K562 (cell line): ENCODE data around the gene CTNNA3. TPM values are rescaled to one million over a fixed set of nuclear protein-coding genes. Genes with fewer than 3 reads are reported as not detected.

Experiments
- ATAC-seq: fragments of 200-7000 bp; cut with Tn5 transposase; 3 replicates; pipeline ENCODE4 v1.9.1; 2020; ENCODE audit warnings: moderate library complexity
- BruUV-seq: library from RNA; stranded (reverse); fragments of 400-500 nt; replicated peaks from 2 replicates; lab custom pipeline; 2021; lab: Mats Ljungman, UMichigan
- CTCF ChIA-PET: fragments of 300-600 bp; formaldehyde crosslinking; extraction: SDS; loops from one replicate; lab custom pipeline; 2021; ENCODE audit warnings: low intra/inter-chr PET ratio; lab: Yijun Ruan, JAX
- POLR2A ChIA-PET: fragments of 300-600, 350-650 bp; sonication (Branson Sonifier 250); formaldehyde crosslinking; extraction: SDS; loops from one replicate; lab custom pipeline; 2021; ENCODE audit warnings: antibody characterized with exemption, inconsistent platforms; lab: Yijun Ruan, JAX
- DNase-seq, 4 experiments: peaks; one replicate each; pipeline versions ENCODE4 v3.0.0 to v3.0.0-alpha.2; 2011 to 2018; ENCODE audit warnings: low spot score in 3 of 4, mixed read lengths in 3 of 4; ENCODE audit errors: extremely low read depth in 1 of 4
- FAIRE-seq: peaks from 2 replicates; lab custom pipeline; 2011; peaks lifted over from hg19 to GRCh38; lab: Jason Lieb, UNC
- H2AFZ ChIP-seq: 2 replicates; pipeline ENCODE4 v1.6.0; 2011; ENCODE audit warnings: low read depth, low read length, control low read depth, inconsistent platforms
- H3K27ac ChIP-seq: fragments of 200-600 bp; 3 replicates; pipeline ENCODE4 v1.8.0; 2011; ENCODE audit warnings: low read depth, mild to moderate bottlenecking, control low read depth, inconsistent platforms, low read length, moderate library complexity, mixed read lengths; ENCODE audit errors: extremely low read depth
- H3K27me3 ChIP-seq, 2 experiments: fragments of 300-600 bp in 1 of 2; 2 replicates in 1 of 2; 3 replicates in 1 of 2; pipeline versions ENCODE4 v1.6.0 to v1.8.0; 2011; ENCODE audit warnings: inconsistent platforms in 2 of 2, low read length in 2 of 2, mild to moderate bottlenecking in 1 of 2, mixed read lengths in 1 of 2, moderate library complexity in 1 of 2; ENCODE audit not compliant: control insufficient read depth in 2 of 2, insufficient read depth in 2 of 2
- H3K36me3 ChIP-seq: fragments of 300-600 bp; 3 replicates; pipeline ENCODE4 v1.8.0; 2011; ENCODE audit warnings: mild to moderate bottlenecking, low read length, inconsistent platforms; ENCODE audit not compliant: control insufficient read depth, insufficient read depth
- H3K4me1 ChIP-seq, 2 experiments: fragments of 200-600 bp in 1 of 2; replicated peaks in 1 of 2; 2 replicates in 1 of 2; 3 replicates in 1 of 2; pipeline versions ENCODE4 v1.5.1 to v1.8.0; 2011; ENCODE audit warnings: inconsistent platforms in 2 of 2, low read length in 2 of 2, mild to moderate bottlenecking in 1 of 2, mixed read lengths in 1 of 2, moderate library complexity in 1 of 2; ENCODE audit not compliant: control insufficient read depth in 2 of 2, insufficient read depth in 2 of 2
- H3K4me2 ChIP-seq: 2 replicates; pipeline ENCODE4 v1.6.1; 2011; ENCODE audit warnings: low read length, control low read depth, inconsistent platforms, mixed read lengths; ENCODE audit not compliant: insufficient read depth
- H3K4me3 ChIP-seq: fragments of 200-600 bp; sonication (generic), shearing (Covaris generic); 2 replicates; pipeline ENCODE4 v1.5.1; 2016; ENCODE audit warnings: control low read depth, inconsistent platforms
- H3K79me2 ChIP-seq: fragments of 200-600 bp; 3 replicates; pipeline ENCODE4 v1.8.0; 2011; ENCODE audit warnings: low read length, inconsistent platforms; ENCODE audit not compliant: control insufficient read depth, insufficient read depth
- H3K9ac ChIP-seq, 2 experiments: 2 replicates each; pipeline versions ENCODE4 v1.6.0 to v1.6.1; 2011; ENCODE audit warnings: low read depth in 2 of 2, low read length in 2 of 2, control low read depth in 1 of 2, inconsistent platforms in 1 of 2, mild to moderate bottlenecking in 1 of 2, mixed read lengths in 1 of 2; ENCODE audit not compliant: insufficient read depth in 1 of 2
- H3K9me1 ChIP-seq: one replicate; pipeline ENCODE4 v1.6.0; 2011; ENCODE audit warnings: inconsistent platforms, mild to moderate bottlenecking, low read length, moderate library complexity; ENCODE audit not compliant: control insufficient read depth, insufficient read depth
- H3K9me3 ChIP-seq: replicated peaks from 2 replicates; pipeline ENCODE4 v1.5.1; 2011; ENCODE audit warnings: low read depth, low read length, inconsistent platforms; ENCODE audit not compliant: control insufficient read depth, insufficient read depth
- H4K20me1 ChIP-seq: replicated peaks from 2 replicates; pipeline ENCODE4 v1.6.1; 2011; ENCODE audit warnings: low read length, inconsistent platforms, mixed read lengths; ENCODE audit not compliant: control insufficient read depth, insufficient read depth
- ASH1L ChIP-seq: fragments of 450-650 bp; IDR thresholded peaks from 2 replicates; pipeline ENCODE4 v1.6.1; 2018; ENCODE audit warnings: borderline replicate concordance, mild to moderate bottlenecking, low read depth; ENCODE audit not compliant: partially characterized antibody
- CBX2 ChIP-seq: fragments of 200-600 bp; sonication (generic); IDR thresholded peaks from one replicate; pipeline ENCODE4 v1.6.1; 2012; ENCODE audit warnings: mild to moderate bottlenecking, low read length, inconsistent platforms; ENCODE audit not compliant: insufficient read depth, poor library complexity, severe bottlenecking
- CEBPB ChIP-seq: fragments of 450-650 bp; IDR thresholded peaks from 2 replicates; pipeline ENCODE4 v1.6.1; 2016; ENCODE audit warnings: missing genetic modification characterization, missing compliant biosample characterization
- CREM ChIP-seq: IDR thresholded peaks from 2 replicates; pipeline ENCODE4 v1.6.1; 2014; ENCODE audit warnings: antibody characterized with exemption, low read depth
- RAD21 ChIP-seq, 2 experiments: fragments of 250-450 bp in 1 of 2; fragments of 450-650 bp in 1 of 2; sonication (Bioruptor Pico) in 1 of 2; formaldehyde crosslinking in 1 of 2; IDR thresholded peaks in 1 of 2; conservative IDR thresholded peaks in 1 of 2; 2 replicates each; pipeline versions ENCODE4 v1.4.0 to v1.8.0; 2020 to 2022; ENCODE audit warnings: mild to moderate bottlenecking in 2 of 2, moderate library complexity in 1 of 2
- RBM22 ChIP-seq: fragments of 200-400 bp; formaldehyde crosslinking; IDR thresholded peaks from 2 replicates; pipeline ENCODE4 v1.6.1; 2018; ENCODE audit warnings: low read length, low read depth; ENCODE audit not compliant: poor library complexity, severe bottlenecking
- SIN3B ChIP-seq: fragments of 450-650 bp; IDR thresholded peaks from 2 replicates; pipeline ENCODE4 v1.6.1; 2017; ENCODE audit warnings: low read depth, mild to moderate bottlenecking, moderate library complexity
- ZBTB7A ChIP-seq: IDR thresholded peaks from 2 replicates; pipeline ENCODE4 v1.6.1; 2011; ENCODE audit warnings: low read depth, mild to moderate bottlenecking, low read length, moderate library complexity, borderline replicate concordance; ENCODE audit not compliant: control insufficient read depth
- WGBS: fragments of 100-300 bp; shearing (Covaris generic); methylation state at CpG from one replicate; pipeline ENCODE4 v1.1.6; 2016; ENCODE audit warnings: low coverage, mixed read lengths; ENCODE audit not compliant: insufficient coverage; ENCODE audit errors: missing lambda C conversion rate; 5-methylcytosine and 5-hydroxymethylcytosine counted together
- in situ Hi-C: fragments of 300-500 bp; cut with MboI; formaldehyde crosslinking; loops from 4 replicates; pipeline ENCODE4 v1.15.0; 2018; ENCODE audit warnings: inconsistent platforms, mixed read lengths
- intact Hi-C: fragments of 100-400 bp; cut with micrococcal nuclease; formaldehyde crosslinking; loops from 2 replicates; pipeline ENCODE4 v1.14.2; 2022
- polyA plus RNA-seq, 8 experiments: library from polyadenylated mRNA; depleted of rRNA in 4 of 8; stranded (reverse) in 5 of 8; unstranded in 3 of 8; fragments of >200 nt; fragmentation: Nextera tagmentation in 2 of 8; fragmentation: Illumina TruSeq in 1 of 8; extraction: Ambion mirVana in 2 of 8; extraction: Trizol in 1 of 8; gene quantifications; 2 replicates each; pipeline versions ENCODE4 v1.2.1 to v1.2.3, GENCODE V29; 2011 to 2014; ENCODE audit warnings: inconsistent platforms in 1 of 8, missing spikeins in 1 of 8
- total RNA-seq, 7 experiments: library from RNA; depleted of rRNA in 6 of 7; stranded (reverse); fragments of >200 nt in 6 of 7; fragmentation: Illumina TruSeq in 2 of 7; extraction: Trizol in 2 of 7; gene quantifications; 2 replicates each; pipeline versions ENCODE4 v1.2.1 to v1.2.3, GENCODE V29; 2011 to 2021; ENCODE audit warnings: low replicate concordance in 1 of 7
- TF ChIP-seq, protein P1 (sequence below): sonication (generic); formaldehyde crosslinking; IDR thresholded peaks from 2 replicates; pipeline ENCODE4 v1.8.0; 2022; ENCODE audit warnings: mild to moderate bottlenecking, missing genetic modification reagents
- TF ChIP-seq, protein P2 (sequence below): fragments of 250-450 bp; sonication (Bioruptor Pico); IDR thresholded peaks from 2 replicates; pipeline ENCODE4 v1.5.0; 2020; ENCODE audit warnings: mild to moderate bottlenecking
- TF ChIP-seq, protein P3 (sequence below): sonication (generic); formaldehyde crosslinking; IDR thresholded peaks from 2 replicates; pipeline ENCODE4 v1.8.0; 2022; ENCODE audit warnings: mild to moderate bottlenecking, missing genetic modification reagents
- TF ChIP-seq, protein P4 (sequence below), 2 experiments: fragments of 150-350 bp in 1 of 2; IDR thresholded peaks; 2 replicates each; pipeline ENCODE4 v1.6.1; 2012 to 2016; ENCODE audit warnings: low read depth in 2 of 2, low read length in 2 of 2, mild to moderate bottlenecking in 1 of 2, moderate library complexity in 1 of 2

Gene CTNNA3
- total and polyA plus RNA-seq, 9 of the 15 experiments (the other 6 are each of a cell fraction or from before 2014, with no cell fraction given) = 0.04 TPM; not detected in 8

DNA sequence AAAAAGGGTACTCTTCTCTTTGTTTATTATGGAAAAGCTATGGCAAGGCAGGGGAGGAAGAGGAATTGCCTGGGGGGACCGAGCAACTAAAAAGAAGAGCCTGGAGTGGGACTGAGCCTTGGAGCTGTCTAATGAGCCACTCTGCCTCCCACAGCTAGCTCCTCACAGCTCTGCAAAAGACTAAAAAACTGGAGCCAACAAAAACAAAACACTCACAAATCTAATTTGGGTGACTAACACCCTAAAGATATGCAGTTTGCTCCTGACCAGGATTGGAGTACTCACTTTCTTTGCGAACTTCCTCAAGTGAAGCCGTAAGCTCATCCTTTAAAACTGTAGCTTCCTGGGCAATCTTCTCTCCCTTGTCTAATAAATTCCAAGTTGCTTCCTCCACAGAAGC, 89.4 kb downstream of the CTNNA3 start (continued):
- TF ChIP-seq, protein P1, sequence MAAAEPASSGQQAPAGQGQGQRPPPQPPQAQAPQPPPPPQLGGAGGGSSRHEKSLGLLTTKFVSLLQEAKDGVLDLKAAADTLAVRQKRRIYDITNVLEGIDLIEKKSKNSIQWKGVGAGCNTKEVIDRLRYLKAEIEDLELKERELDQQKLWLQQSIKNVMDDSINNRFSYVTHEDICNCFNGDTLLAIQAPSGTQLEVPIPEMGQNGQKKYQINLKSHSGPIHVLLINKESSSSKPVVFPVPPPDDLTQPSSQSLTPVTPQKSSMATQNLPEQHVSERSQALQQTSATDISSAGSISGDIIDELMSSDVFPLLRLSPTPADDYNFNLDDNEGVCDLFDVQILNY = no peak
- TF ChIP-seq, protein P2, sequence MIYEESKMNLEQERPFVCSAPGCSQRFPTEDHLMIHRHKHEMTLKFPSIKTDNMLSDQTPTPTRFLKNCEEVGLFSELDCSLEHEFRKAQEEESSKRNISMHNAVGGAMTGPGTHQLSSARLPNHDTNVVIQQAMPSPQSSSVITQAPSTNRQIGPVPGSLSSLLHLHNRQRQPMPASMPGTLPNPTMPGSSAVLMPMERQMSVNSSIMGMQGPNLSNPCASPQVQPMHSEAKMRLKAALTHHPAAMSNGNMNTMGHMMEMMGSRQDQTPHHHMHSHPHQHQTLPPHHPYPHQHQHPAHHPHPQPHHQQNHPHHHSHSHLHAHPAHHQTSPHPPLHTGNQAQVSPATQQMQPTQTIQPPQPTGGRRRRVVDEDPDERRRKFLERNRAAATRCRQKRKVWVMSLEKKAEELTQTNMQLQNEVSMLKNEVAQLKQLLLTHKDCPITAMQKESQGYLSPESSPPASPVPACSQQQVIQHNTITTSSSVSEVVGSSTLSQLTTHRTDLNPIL (CRISPR knock-in tag) = no peak
- TF ChIP-seq CEBPB (tag) (no peak), SIN3B (no peak)
- TF ChIP-seq, protein P3, sequence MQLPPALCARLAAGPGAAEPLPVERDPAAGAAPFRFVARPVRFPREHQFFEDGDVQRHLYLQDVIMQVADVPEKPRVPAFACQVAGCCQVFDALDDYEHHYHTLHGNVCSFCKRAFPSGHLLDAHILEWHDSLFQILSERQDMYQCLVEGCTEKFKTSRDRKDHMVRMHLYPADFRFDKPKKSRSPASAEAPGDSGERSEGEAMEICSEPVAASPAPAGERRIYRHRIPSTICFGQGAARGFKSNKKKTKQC = no peak

DNA sequence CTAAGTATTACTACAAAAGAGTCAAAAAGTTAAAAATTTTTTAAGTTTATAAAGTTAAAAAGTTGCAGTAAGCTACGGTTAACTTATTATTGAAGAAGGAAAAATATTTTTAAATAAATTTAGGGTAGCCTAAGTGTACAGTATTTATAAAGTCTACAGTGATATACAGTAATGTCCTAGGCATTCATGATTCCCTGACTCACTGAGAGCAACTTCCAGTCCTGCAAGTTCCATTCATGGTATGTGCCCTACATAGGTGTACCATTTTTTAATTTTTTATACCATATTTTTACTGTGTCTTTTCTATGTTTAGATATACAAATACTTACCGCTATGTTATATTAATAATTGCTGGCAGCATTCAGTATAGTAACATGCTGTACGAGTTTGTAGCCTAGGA, 92.3 kb downstream of the CTNNA3 start:
- Histone ChIP-seq H3K4me3 (no peak overlapping the region), H3K4me2 (no peak overlapping the region), H3K79me2 (no peaks in the 10 kb centered on the region), H3K9me3 (no peaks in the 10 kb centered on the region; the same call in 1 of the 2 replicates), H4K20me1 (no peaks in the 10 kb centered on the region), H3K4me1 (no peaks in the 10 kb centered on the region), H2AFZ (no peak overlapping the region), H3K9ac (no peak overlapping the region), H3K9me1 (no peaks in the 10 kb centered on the region), H3K27me3 (no peaks in the 10 kb centered on the region), H3K36me3 (no peaks in the 10 kb centered on the region), H3K27ac (no peak overlapping the region)
- intact Hi-C loops = no loop called here
- no peak for FAIRE-seq
- in situ Hi-C loops = no loop called here
- ATAC-seq = no peak
- CTCF ChIA-PET = no interaction called here
- BruUV-seq = no TSS peak
- DNase-seq = no peak
- POLR2A ChIA-PET = no interaction called here
- 0% methylated on average over 3 of the region's 3 CpGs for whole genome bisulfite sequencing
- TF ChIP-seq, protein P4, sequence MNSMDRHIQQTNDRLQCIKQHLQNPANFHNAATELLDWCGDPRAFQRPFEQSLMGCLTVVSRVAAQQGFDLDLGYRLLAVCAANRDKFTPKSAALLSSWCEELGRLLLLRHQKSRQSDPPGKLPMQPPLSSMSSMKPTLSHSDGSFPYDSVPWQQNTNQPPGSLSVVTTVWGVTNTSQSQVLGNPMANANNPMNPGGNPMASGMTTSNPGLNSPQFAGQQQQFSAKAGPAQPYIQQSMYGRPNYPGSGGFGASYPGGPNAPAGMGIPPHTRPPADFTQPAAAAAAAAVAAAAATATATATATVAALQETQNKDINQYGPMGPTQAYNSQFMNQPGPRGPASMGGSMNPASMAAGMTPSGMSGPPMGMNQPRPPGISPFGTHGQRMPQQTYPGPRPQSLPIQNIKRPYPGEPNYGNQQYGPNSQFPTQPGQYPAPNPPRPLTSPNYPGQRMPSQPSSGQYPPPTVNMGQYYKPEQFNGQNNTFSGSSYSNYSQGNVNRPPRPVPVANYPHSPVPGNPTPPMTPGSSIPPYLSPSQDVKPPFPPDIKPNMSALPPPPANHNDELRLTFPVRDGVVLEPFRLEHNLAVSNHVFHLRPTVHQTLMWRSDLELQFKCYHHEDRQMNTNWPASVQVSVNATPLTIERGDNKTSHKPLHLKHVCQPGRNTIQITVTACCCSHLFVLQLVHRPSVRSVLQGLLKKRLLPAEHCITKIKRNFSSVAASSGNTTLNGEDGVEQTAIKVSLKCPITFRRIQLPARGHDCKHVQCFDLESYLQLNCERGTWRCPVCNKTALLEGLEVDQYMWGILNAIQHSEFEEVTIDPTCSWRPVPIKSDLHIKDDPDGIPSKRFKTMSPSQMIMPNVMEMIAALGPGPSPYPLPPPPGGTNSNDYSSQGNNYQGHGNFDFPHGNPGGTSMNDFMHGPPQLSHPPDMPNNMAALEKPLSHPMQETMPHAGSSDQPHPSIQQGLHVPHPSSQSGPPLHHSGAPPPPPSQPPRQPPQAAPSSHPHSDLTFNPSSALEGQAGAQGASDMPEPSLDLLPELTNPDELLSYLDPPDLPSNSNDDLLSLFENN (IDR thresholded peaks at IDR 0.05; ENCODE audit: low read depth in 2 of 2, low read length in 2 of 2) = no peak
- no peak for TF ChIP-seq CBX2
- TF ChIP-seq RBM22 = no peak
- no peak for TF ChIP-seq ASH1L
- TF ChIP-seq CREM = no peak
- no peak for TF ChIP-seq RAD21 (CRISPR knock-in tag; conservative IDR thresholded peaks at IDR 0.05 in 1 of 2, IDR thresholded peaks at IDR 0.05 in 1 of 2)
- no peak for TF ChIP-seq ZBTB7A
